CD4-positive, alpha-beta T cell treated with Interferon alpha-2 for 1 hour (primary cell): ENCODE measurements around the gene SOSTDC1.

Experiments used
- DNase-seq, 2 donors: peaks; one replicate each; pipeline ENCODE4 v3.0.0-alpha.2; 2020 to 2022

SOSTDC1 gene

DNA sequence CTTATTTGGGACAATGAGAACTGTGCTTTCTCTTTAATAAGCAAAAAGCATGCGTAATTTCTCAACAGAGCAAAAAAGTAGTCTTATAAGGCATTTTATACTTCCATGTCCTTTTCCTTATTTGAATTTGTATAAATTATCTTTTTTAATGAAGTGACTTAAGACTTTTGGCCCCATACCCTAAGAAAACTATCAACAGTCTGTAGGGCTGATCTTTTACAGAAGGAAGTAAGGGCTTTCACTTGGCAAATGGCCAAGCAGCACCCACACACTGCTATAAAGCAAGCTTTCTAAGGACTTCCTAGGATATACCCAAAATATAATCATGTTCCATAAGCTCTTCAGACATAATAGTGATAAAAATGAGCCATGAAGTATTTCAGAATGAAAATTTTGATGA, 47.6 kb downstream of the SOSTDC1 start:
- DNase-seq, result no peak

GRCh38 chr7:16416289-16417282, 49.0 kb downstream of the SOSTDC1 start:
- no peak for DNase-seq

GRCh38 chr7:16412274-16413254, 53.0 kb downstream of the SOSTDC1 start:
- DNase-seq, result no peak
